IMR-90 (cell line): Measurements from ENCODE around the gene ZNF132.

Experiments
- CTCF ChIP-seq: conservative IDR thresholded peaks from 2 replicates; pipeline ENCODE4 v1.5.1; 2012; ENCODE audit warnings: mild to moderate bottlenecking, low read depth, low read length, improper control_type of control experiment
- POLR2A ChIP-seq: IDR thresholded peaks from 2 replicates; pipeline ENCODE4 v1.6.1; 2012; ENCODE audit warnings: mild to moderate bottlenecking, low read depth, low read length
- RAD21 ChIP-seq: IDR thresholded peaks from 2 replicates; pipeline ENCODE4 v1.6.1; 2012; ENCODE audit warnings: low read length, improper control_type of control experiment

DNA sequence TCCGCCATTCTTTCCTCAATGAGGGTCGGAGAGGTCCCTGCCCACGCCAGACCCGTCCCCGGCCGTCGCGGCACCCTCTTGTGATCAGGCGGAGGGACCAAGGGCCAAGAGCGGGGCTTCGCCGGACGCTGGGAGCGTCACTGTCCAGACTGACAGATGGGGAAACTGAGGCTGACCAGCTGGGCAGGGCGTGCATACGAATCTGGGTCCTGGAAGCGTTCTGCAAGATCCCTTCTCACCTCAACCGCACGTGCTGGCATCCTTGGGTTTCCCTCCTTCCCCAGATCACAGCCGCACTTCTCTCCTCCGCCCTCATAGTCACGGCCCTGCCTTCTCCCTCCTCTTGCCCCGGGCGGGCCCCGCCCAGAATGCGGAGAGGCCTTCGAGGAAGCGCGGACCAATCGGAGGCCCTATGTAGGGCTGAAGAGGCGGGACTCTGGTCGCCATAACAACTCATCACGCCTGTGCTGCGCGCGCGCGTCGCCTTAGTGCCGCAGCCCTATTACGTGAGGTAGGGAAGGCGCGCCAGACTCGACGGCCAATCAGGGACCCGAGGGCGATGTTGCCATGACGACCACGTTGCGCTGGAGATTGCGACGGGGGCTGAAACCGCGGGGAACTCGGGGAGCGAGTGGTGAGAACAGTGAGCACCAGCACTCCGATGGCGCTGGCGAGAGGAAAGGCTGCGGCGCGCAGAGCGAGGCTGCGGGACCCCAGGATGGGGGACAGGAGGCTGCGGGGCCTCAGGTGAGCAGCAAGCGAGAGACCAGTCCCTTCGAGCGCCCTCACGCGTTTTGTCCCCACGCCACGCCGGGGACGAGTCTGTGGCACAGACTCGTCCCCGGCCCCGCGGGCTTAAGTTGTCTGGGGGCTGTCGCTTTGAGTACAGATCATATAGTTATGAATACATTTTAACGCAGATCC is 38.8 kb downstream of the ZNF132 start:
- TF ChIP-seq CTCF (no peak; the same call in 1 of the 2 replicates), POLR2A (peak; percentile 89), RAD21 (no peak)
